ENCODE measurements around the gene SHC2.

SHC2 gene

DNA sequence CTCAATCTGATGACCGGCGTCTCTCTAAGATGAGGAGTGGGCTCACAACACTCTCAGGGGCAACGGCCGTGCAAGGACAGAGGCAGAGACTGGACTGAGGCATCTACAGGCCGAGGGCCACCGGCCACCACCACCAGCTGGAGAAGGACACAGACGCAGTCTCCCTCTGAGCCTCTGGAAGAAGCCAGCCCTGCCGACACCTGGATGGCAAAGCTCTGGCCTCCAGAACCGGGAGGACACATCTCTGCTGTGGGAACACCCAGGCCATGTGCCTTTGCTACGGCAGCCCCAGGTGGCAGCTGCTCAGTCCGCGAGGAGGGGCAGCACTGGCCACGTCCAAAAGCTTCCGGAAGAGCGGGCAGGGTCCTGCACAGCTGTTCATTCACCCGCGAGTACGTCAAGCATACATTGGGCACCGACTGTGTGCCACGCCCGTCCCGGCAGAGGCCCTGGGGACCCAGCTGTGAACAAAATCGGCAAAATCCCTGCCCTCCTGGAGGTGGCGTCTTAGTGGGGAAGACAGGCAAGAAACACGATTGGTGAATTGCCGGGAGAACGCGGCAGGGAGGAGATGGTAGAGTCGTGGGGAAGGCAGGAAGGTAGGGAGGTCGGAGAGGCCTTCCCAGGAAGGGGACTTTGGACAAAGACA, 69.0 kb downstream of the SHC2 start:
- in situ Hi-C loops (cut with HindIII; ENCODE audit: low sequenced_read_pairs): no loop called here
- no peak for DNase-seq (ENCODE audit: low read depth, low spot score)
- H3K4me3 ChIP-seq (ENCODE audit: low read depth, low read length): no peak overlapping the region
- TF ChIP-seq, protein P1, sequence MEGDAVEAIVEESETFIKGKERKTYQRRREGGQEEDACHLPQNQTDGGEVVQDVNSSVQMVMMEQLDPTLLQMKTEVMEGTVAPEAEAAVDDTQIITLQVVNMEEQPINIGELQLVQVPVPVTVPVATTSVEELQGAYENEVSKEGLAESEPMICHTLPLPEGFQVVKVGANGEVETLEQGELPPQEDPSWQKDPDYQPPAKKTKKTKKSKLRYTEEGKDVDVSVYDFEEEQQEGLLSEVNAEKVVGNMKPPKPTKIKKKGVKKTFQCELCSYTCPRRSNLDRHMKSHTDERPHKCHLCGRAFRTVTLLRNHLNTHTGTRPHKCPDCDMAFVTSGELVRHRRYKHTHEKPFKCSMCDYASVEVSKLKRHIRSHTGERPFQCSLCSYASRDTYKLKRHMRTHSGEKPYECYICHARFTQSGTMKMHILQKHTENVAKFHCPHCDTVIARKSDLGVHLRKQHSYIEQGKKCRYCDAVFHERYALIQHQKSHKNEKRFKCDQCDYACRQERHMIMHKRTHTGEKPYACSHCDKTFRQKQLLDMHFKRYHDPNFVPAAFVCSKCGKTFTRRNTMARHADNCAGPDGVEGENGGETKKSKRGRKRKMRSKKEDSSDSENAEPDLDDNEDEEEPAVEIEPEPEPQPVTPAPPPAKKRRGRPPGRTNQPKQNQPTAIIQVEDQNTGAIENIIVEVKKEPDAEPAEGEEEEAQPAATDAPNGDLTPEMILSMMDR (IDR thresholded peaks at IDR 0.05; ENCODE audit: low read depth, low read length): no peak

DNA sequence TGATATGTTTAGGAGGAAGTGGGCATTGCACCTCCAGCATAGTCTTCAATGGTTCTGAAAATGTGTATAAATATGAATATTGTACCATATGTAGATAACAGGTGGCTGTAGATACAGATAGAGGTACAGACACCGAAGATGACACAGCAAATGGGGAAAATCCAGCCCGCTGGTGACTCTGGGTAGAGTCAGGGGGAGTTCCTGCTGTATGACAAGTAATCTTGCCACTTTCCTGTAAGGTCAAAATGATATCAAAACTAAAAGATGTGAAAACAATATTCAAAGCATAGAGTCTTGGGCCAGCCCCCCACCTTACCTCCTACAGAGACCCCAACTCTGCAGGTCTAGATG, 69.7 kb downstream of the SHC2 start:
- in situ Hi-C loops (cut with HindIII; ENCODE audit: low sequenced_read_pairs): no loop called here
- no peak for DNase-seq (ENCODE audit: low read depth, low spot score)
- H3K4me3 ChIP-seq (ENCODE audit: low read depth, low read length): no peak overlapping the region
- TF ChIP-seq, protein P1 (IDR thresholded peaks at IDR 0.05; ENCODE audit: low read depth, low read length): no peak

DNA sequence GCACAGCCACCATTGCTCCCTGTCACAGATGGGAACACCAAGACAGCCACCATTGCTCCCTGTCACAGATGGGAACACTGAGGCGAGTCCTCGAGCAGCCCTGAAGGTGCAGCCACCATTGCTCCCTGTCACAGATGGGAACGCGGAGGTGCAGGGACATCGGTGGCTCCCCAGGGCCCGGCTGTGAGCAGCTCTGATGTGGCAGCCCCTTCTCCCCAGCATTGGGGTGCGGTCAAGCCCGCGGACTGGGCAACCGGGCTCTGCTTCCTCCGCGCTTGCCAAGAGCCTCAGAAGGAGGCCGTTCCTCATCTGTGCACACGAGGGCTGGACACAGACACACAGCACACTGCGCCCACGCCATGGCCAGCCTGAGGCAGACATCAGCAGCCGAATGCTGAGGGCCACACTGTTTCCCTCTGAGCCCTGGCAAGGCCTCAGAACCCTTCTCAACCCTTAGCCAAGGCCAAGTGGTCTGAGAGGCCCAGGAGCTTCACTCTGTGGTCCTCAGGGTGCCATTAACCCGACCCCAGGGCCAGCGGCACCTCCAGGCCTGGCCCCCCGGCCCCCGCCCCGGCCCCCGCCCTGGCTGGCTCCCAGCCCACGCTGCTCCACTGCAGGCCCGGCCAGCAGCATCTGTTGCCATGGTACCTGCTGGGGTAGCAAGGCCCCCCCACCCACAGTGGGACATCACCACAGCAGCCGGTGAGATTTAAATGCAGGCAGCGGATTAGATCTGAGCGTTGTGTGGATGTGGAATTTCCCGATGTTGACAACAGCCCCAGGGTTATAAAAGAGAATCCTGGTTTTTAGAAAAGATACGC, 70.2 kb downstream of the SHC2 start:
- TF ChIP-seq, protein P1 (IDR thresholded peaks at IDR 0.05; ENCODE audit: low read depth, low read length): no peak
- no peak for DNase-seq (ENCODE audit: low read depth, low spot score)
- H3K4me3 ChIP-seq (ENCODE audit: low read depth, low read length): no peak overlapping the region
- in situ Hi-C loops (cut with HindIII; ENCODE audit: low sequenced_read_pairs): no loop called here

- in situ Hi-C loops (cut with HindIII; ENCODE audit: low sequenced_read_pairs): no loop called here
- DNase-seq (ENCODE audit: low read depth, low spot score): no peak
- TF ChIP-seq, protein P1 (IDR thresholded peaks at IDR 0.05; ENCODE audit: low read depth, low read length): no peak
- H3K4me3 ChIP-seq (ENCODE audit: low read depth, low read length): no peak overlapping the region
Measured at GRCh38 chr19:389935-390289, 70.9 kb downstream of the SHC2 start.

DNA sequence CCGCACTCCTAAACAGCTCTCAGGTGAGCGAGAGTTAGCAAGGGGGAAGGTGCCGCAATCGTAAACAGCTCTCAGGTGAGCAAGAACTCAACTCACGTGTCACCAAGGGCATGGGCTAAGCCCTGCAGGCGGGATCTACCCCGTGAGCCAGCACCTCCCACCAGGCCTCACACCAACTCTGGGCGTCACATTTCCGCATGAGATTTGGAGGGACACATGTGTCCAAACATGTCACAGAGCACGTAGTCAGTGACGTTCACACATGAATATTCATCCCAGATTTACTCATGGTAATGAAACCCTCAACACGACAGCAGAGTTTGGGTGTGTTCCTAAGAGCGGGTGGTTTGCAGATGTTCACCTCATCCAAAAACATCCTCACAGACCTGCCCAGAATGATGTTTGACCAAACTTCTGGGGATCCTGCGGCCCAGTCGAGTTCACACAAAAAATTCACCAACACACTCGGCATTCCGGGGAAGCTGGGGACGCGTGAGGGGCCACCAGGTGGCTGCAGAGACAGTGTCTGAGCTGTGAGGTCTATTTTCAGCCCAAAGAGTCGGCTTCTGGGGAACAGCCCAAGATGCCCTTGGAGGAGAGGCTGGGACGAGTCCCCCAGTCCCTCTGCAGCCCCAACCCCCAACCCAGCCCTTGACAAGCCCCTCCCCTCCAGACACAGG, 71.4 kb downstream of the SHC2 start:
- in situ Hi-C loops (cut with HindIII; ENCODE audit: low sequenced_read_pairs): no loop called here
- DNase-seq (ENCODE audit: low read depth, low spot score): no peak
- TF ChIP-seq, protein P1 (IDR thresholded peaks at IDR 0.05; ENCODE audit: low read depth, low read length): no peak
- no peak overlapping the region for H3K4me3 ChIP-seq (ENCODE audit: low read depth, low read length)

DNA sequence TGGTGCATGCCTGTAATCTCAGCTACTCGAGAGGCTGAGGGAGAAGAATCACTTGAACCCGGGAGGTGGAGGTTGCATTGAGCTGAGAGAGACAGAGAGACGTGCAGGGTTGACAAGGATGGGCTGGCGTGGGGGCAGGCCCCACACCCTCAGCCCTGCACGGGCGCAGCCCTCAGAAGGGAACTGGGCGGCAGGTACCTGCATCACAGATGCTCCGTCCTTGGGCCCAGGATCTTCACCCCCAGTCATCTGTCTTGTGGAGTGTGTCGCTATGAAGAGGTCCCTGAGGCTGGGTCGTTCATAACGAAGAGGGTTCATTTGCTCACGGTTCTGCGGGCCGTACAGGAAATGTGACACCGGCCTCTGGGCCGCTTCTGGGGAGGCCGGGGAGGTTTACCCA, 72.1 kb downstream of the SHC2 start:
- TF ChIP-seq, protein P1 (IDR thresholded peaks at IDR 0.05; ENCODE audit: low read depth, low read length): no peak
- in situ Hi-C loops (cut with HindIII; ENCODE audit: low sequenced_read_pairs): no loop called here
- DNase-seq (ENCODE audit: low read depth, low spot score): no peak
- H3K4me3 ChIP-seq (ENCODE audit: low read depth, low read length): no peak overlapping the region

All from astrocyte of the spinal cord (primary cell).